Brain microvascular endothelial cell (primary cell): ENCODE data around the gene ALKBH8.
"Not testable (repeated sequence)": the region's sequence is repeated elsewhere in the genome, so short reads cannot be mapped to it uniquely, and the experiment has no call there.

Experiments used
- DNase-seq: peaks from one replicate; pipeline ENCODE4 v3.0.0-alpha.2; 2020
- H3K27ac ChIP-seq: fragments of 250-450 bp; sonication (Bioruptor Pico); 2 replicates; pipeline ENCODE4 v1.5.1; 2020; ENCODE audit warnings: mild to moderate bottlenecking, moderate library complexity
- H3K27me3 ChIP-seq: fragments of 250-450 bp; sonication (Bioruptor Pico); replicated peaks from 2 replicates; pipeline ENCODE4 v1.5.1; 2020; ENCODE audit warnings: mild to moderate bottlenecking
- H3K36me3 ChIP-seq: fragments of 250-450 bp; sonication (Bioruptor Pico); replicated peaks from 2 replicates; pipeline ENCODE4 v1.5.1; 2020; ENCODE audit warnings: mild to moderate bottlenecking
- H3K4me3 ChIP-seq: 2 replicates; pipeline ENCODE4 v1.5.1; 2011; ENCODE audit warnings: low read depth, mild to moderate bottlenecking, control low read depth, low read length, moderate library complexity
- CTCF ChIP-seq: IDR thresholded peaks from 2 replicates; pipeline ENCODE4 v1.5.1; 2011; ENCODE audit warnings: low read depth, mild to moderate bottlenecking, moderate library complexity, low read length, control low read depth, inconsistent platforms; ENCODE audit errors: missing control alignments
- in situ Hi-C: cut with HindIII; loops from 2 replicates; pipeline ENCODE4 v1.10.0; 2017; ENCODE audit warnings: low sequenced_read_pairs, low pct_ligation_motif_present

ALKBH8 gene

GRCh38 chr11:107567739-107568335 is 2.3 kb upstream of the ALKBH8 start:
- Histone ChIP-seq H3K27ac (no peak overlapping the region), H3K27me3 (no peaks in the 10 kb centered on the region), H3K36me3 (no peaks in the 10 kb centered on the region), H3K4me3 (no peak overlapping the region)
- TF ChIP-seq CTCF: no peak
- in situ Hi-C loops: loop anchor here (25.0 kb wide), 1 partner anchor 119 kb away; no protein-coding TSS in a partner anchor
- no peak for DNase-seq

- DNase-seq: no peak
- H3K27me3 ChIP-seq: no peaks in the 10 kb centered on the region
- no peak overlapping the region for H3K4me3 ChIP-seq
- H3K27ac ChIP-seq: no peak overlapping the region
- TF ChIP-seq CTCF: no peak
- H3K36me3 ChIP-seq: no peaks in the 10 kb centered on the region
- in situ Hi-C loops: loop anchor here (25.0 kb wide), 1 partner anchor 121 kb away; no protein-coding TSS in a partner anchor
These were observed 1.0 kb upstream of the ALKBH8 start for GRCh38 chr11:107566569-107566968.

- H3K4me3 ChIP-seq: peak overlapping the region; percentile 99
- in situ Hi-C loops: loop anchor here (25.0 kb wide), 1 partner anchor 121 kb away; no protein-coding TSS in a partner anchor
- not testable (repeated sequence) for DNase-seq, H3K36me3 ChIP-seq, H3K27me3 ChIP-seq
- H3K27ac ChIP-seq: peak overlapping the region; percentile 83
These were observed 493 bp upstream of the ALKBH8 start for GRCh38 chr11:107565955-107566501.

GRCh38 chr11:107564877-107565218 is 687 bp downstream of the ALKBH8 start:
- in situ Hi-C loops: loop anchor here (25.0 kb wide), 1 partner anchor 122 kb away; no protein-coding TSS in a partner anchor

GRCh38 chr11:107563702-107564101 is 1.8 kb downstream of the ALKBH8 start:
- in situ Hi-C loops: loop anchor here (25.0 kb wide), 1 partner anchor 124 kb away; no protein-coding TSS in a partner anchor
- Histone ChIP-seq H3K36me3 (no peaks in the 10 kb centered on the region), H3K27me3 (no peaks in the 10 kb centered on the region), H3K4me3 (peak overlapping the region; percentile 15), H3K27ac (peak overlapping the region; percentile 70)
- peak; percentile 72 for TF ChIP-seq CTCF
- DNase-seq: peak; percentile 64

More at GRCh38 chr11:107564877-107565218, 687 bp downstream of the ALKBH8 start:
- no peaks in the 10 kb centered on the region for H3K27me3 ChIP-seq
- no peak for TF ChIP-seq CTCF
- peak overlapping the region; percentile 83 for H3K27ac ChIP-seq
- peak overlapping the region; percentile 99 for H3K4me3 ChIP-seq
- no peaks in the 10 kb centered on the region for H3K36me3 ChIP-seq
- no peak for DNase-seq

- peak; percentile 82 for DNase-seq
These were observed 2.8 kb downstream of the ALKBH8 start for GRCh38 chr11:107562647-107563208.

More at GRCh38 chr11:107562647-107563208, 2.8 kb downstream of the ALKBH8 start:
- Histone ChIP-seq H3K36me3 (no peaks in the 10 kb centered on the region), H3K27ac (peak overlapping the region; percentile 70), H3K4me3 (no peak overlapping the region), H3K27me3 (no peaks in the 10 kb centered on the region)
- TF ChIP-seq CTCF: no peak
- in situ Hi-C loops: loop anchor here (25.0 kb wide), 1 partner anchor 125 kb away; no protein-coding TSS in a partner anchor
